B cell (primary cell): ENCODE measurements around the gene KCNJ10. TPM values are rescaled to one million over a fixed set of nuclear protein-coding genes. Genes with fewer than 3 reads are reported as not detected.

Source experiments
- ATAC-seq: fragments of 200-7000 bp; cut with Tn5 transposase; one replicate; pipeline ENCODE4 v1.10.0; 2021; ENCODE audit warnings: low read depth, mild to moderate bottlenecking, moderate number of reproducible peaks, moderate library complexity
- CTCF ChIA-PET: fragments of 350-600 bp; sonication (Branson Sonifier 250); formaldehyde crosslinking; loops from one replicate; lab custom pipeline; 2021; ENCODE audit warnings: antibody characterized with exemption, inconsistent platforms; lab: Charles Lee
- POLR2A ChIA-PET: fragments of 350-600 bp; sonication (Branson Sonifier 250); formaldehyde crosslinking; loops from one replicate; lab custom pipeline; 2021; ENCODE audit warnings: antibody characterized with exemption; lab: Charles Lee
- DNase-seq: peaks from one replicate; pipeline ENCODE4 v3.0.0; 2013
- H2AFZ ChIP-seq: 2 replicates; pipeline ENCODE4 v1.6.1; 2012; ENCODE audit warnings: mild to moderate bottlenecking, low read depth, low read length; ENCODE audit not compliant: insufficient read depth, poor library complexity, severe bottlenecking
- H3K27ac ChIP-seq, 2 donors: 1 replicate in 1 of 2; 2 replicates in 1 of 2; pipeline ENCODE4 v1.5.1; 2012 to 2013; ENCODE audit warnings: low read length in 2 of 2, mild to moderate bottlenecking in 2 of 2, moderate library complexity in 1 of 2
- H3K27me3 ChIP-seq, 4 experiments: fragments of 200-600 bp in 1 of 4; sonication (generic) in 1 of 4; replicated peaks in 1 of 4; 1 replicate in 2 of 4; 2 replicates in 2 of 4; pipeline versions ENCODE4 v1.6.1 to v1.7.0; 2013 to 2016; ENCODE audit warnings: low read length in 3 of 4, mild to moderate bottlenecking in 2 of 4, mixed read lengths in 1 of 4, moderate library complexity in 1 of 4; ENCODE audit not compliant: insufficient read depth in 4 of 4, control insufficient read depth in 3 of 4; ENCODE audit errors: control extremely low read depth in 1 of 4
- H3K36me3 ChIP-seq, 2 experiments: replicated peaks in 1 of 2; 1 replicate in 1 of 2; 2 replicates in 1 of 2; pipeline versions ENCODE4 v1.6.1 to v1.7.1; 2013; ENCODE audit warnings: low read length in 1 of 2; ENCODE audit not compliant: insufficient read depth in 2 of 2, control insufficient read depth in 1 of 2; ENCODE audit errors: control extremely low read depth in 1 of 2, extremely low read depth in 1 of 2
- H3K4me1 ChIP-seq, 2 donors: fragments of 200-600 bp in 1 of 2; sonication (generic) in 1 of 2; 1 replicate in 1 of 2; 2 replicates in 1 of 2; pipeline versions ENCODE4 v1.5.1 to v1.6.1; 2013 to 2017; ENCODE audit warnings: low read length in 2 of 2; ENCODE audit not compliant: control insufficient read depth in 2 of 2, insufficient read depth in 2 of 2
- H3K4me2 ChIP-seq: replicated peaks from 2 replicates; pipeline ENCODE3; 2012; ENCODE audit warnings: mild to moderate bottlenecking, low read depth, low read length; ENCODE audit not compliant: poor library complexity, severe bottlenecking
- H3K4me3 ChIP-seq, 5 experiments: fragments of 200-600 bp in 1 of 5; sonication (generic) in 1 of 5; 1 replicate in 3 of 5; 2 replicates in 2 of 5; pipeline versions ENCODE4 v1.5.1 to v1.7.0; 2011 to 2016; ENCODE audit warnings: low read length in 4 of 5, mild to moderate bottlenecking in 4 of 5, low read depth in 2 of 5, control low read depth in 1 of 5, moderate library complexity in 1 of 5; ENCODE audit not compliant: insufficient read depth in 1 of 5; ENCODE audit errors: control extremely low read depth in 1 of 5, extremely low read depth in 1 of 5
- H3K79me2 ChIP-seq: fragments of 200-600 bp; sonication (generic); one replicate; pipeline ENCODE4 v1.6.0; 2016; ENCODE audit warnings: low read length; ENCODE audit not compliant: control insufficient read depth, insufficient read depth
- H3K9ac ChIP-seq: fragments of 200-600 bp; sonication (generic); 2 replicates; pipeline ENCODE4 v1.6.1; 2017; ENCODE audit warnings: mild to moderate bottlenecking, low read length, moderate library complexity
- H3K9me3 ChIP-seq, 3 donors: one replicate each; pipeline versions ENCODE4 v1.6.1 to v1.7.1; 2013; ENCODE audit warnings: low read length in 2 of 3; ENCODE audit not compliant: control insufficient read depth in 2 of 3, insufficient read depth in 1 of 3; ENCODE audit errors: control extremely low read depth in 1 of 3
- H4K20me1 ChIP-seq: 2 replicates; pipeline ENCODE4 v1.6.0; 2012; ENCODE audit warnings: mild to moderate bottlenecking, low read length; ENCODE audit not compliant: insufficient read depth, control insufficient read depth, poor library complexity, severe bottlenecking
- H3K27ac Mint-ChIP-seq: one replicate; pipeline ENCODE4 v1.8.0; 2021; ENCODE audit warnings: mixed read lengths
- H3K27me3 Mint-ChIP-seq: one replicate; pipeline ENCODE4 v1.8.0; 2021; ENCODE audit warnings: mixed read lengths
- H3K4me1 Mint-ChIP-seq: one replicate; pipeline ENCODE4 v1.8.0; 2021; ENCODE audit warnings: mixed read lengths
- H3K4me3 Mint-ChIP-seq: one replicate; pipeline ENCODE4 v1.8.0; 2021; ENCODE audit warnings: mixed read lengths
- H3K9me3 Mint-ChIP-seq: one replicate; pipeline ENCODE4 v1.8.0; 2022; ENCODE audit warnings: mixed read lengths; ENCODE audit not compliant: insufficient read depth
- EZH2 ChIP-seq: IDR thresholded peaks from 2 replicates; pipeline ENCODE4 v1.6.1; 2012; ENCODE audit warnings: borderline replicate concordance, low read depth, mild to moderate bottlenecking, moderate library complexity, low read length; ENCODE audit not compliant: insufficient read depth, poor library complexity, severe bottlenecking
- WGBS: methylation state at CpG from one replicate; pipeline ENCODE4 v1.1.5; 2013; ENCODE audit warnings: missing lambda C conversion rate; ENCODE audit not compliant: insufficient coverage; 5-methylcytosine and 5-hydroxymethylcytosine counted together
- intact Hi-C: fragments of 100-400 bp; cut with micrococcal nuclease; formaldehyde crosslinking; loops from one replicate; pipeline ENCODE4 v1.10.0; 2022
- polyA plus RNA-seq: library from polyadenylated mRNA; depleted of rRNA; stranded (reverse); fragments of >200 nt; gene quantifications from 2 replicates; pipeline ENCODE4 v1.2.3, GENCODE V29; 2012
- total RNA-seq, 2 donors: library from RNA; stranded (reverse); fragments of 120-200 nt in 1 of 2; gene quantifications; 1 replicate in 1 of 2; 2 replicates in 1 of 2; pipeline versions ENCODE4 v1.2.3 to v1.2.4, GENCODE V29; 2013 to 2022
- TF ChIP-seq, protein P1 (sequence below): fragments of 200-600 bp; IDR thresholded peaks from one replicate; pipeline ENCODE4 v1.8.0; 2022; ENCODE audit warnings: antibody characterized with exemption, mild to moderate bottlenecking

The KCNJ10 gene
- total and polyA plus RNA-seq, 2 donors (not counting 1 experiment from before 2014, with no cell fraction given), result not detected

DNA sequence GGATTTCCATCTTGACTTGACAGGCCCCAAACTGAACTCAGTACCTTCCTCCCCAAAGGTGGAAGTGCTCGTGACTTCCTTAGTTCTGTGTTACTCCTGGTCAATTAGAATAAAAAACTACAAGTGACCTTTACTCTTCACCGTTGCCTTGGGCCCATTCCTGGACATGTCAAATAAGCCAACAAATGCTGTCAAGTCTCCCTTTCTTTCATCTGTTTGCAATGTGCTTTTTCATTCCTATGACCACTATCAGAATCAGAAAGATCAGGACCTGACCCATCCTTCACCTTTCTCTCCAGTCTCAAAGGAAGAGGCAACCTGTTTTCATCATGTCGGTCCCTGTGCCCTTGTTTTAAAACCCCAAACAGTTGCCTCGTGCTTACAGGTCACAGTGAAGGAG, 4.9 kb upstream of the KCNJ10 start:
- 82% methylated on average over 3 of the region's 4 CpGs for WGBS
- ChIA-PET CTCF (interaction anchor here (0.5 to 5.4 kb wide), 3 partner anchors 11 to 1711 kb away, joined by 3 to 24 read pairs (median 3); no protein-coding TSS in a partner anchor), POLR2A (no interaction called here)
- Mint-ChIP-seq H3K27ac (no peak overlapping the region), H3K4me1 (peaks cover 7% of the 10 kb centered on the region), H3K4me3 (no peak overlapping the region), H3K9me3 (no peaks in the 10 kb centered on the region), H3K27me3 (peaks cover 52% of the 10 kb centered on the region)
- DNase-seq, result no peak
- Histone ChIP-seq H3K4me1 (peaks cover 7 to 8% of the 10 kb centered on the region in 2 donors), H3K79me2 (no peaks in the 10 kb centered on the region), H3K4me2 (no peak overlapping the region), H3K36me3 (no peaks in the 10 kb centered on the region), H3K9me3 (no peaks in the 10 kb centered on the region), H4K20me1 (no peaks in the 10 kb centered on the region), H2AFZ (no peak overlapping the region), H3K4me3 (no peak overlapping the region), H3K27me3 (peaks cover 0 to 34% (median 21%) of the 10 kb centered on the region in 4 experiments), H3K27ac (no peak overlapping the region), H3K9ac (no peak overlapping the region)
- intact Hi-C loops, result loop anchor here (5.0 kb wide), 1 partner anchor 138 kb away; no protein-coding TSS in a partner anchor
- ATAC-seq, result no peak
- TF ChIP-seq, protein P1, sequence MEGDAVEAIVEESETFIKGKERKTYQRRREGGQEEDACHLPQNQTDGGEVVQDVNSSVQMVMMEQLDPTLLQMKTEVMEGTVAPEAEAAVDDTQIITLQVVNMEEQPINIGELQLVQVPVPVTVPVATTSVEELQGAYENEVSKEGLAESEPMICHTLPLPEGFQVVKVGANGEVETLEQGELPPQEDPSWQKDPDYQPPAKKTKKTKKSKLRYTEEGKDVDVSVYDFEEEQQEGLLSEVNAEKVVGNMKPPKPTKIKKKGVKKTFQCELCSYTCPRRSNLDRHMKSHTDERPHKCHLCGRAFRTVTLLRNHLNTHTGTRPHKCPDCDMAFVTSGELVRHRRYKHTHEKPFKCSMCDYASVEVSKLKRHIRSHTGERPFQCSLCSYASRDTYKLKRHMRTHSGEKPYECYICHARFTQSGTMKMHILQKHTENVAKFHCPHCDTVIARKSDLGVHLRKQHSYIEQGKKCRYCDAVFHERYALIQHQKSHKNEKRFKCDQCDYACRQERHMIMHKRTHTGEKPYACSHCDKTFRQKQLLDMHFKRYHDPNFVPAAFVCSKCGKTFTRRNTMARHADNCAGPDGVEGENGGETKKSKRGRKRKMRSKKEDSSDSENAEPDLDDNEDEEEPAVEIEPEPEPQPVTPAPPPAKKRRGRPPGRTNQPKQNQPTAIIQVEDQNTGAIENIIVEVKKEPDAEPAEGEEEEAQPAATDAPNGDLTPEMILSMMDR, result no peak

DNA sequence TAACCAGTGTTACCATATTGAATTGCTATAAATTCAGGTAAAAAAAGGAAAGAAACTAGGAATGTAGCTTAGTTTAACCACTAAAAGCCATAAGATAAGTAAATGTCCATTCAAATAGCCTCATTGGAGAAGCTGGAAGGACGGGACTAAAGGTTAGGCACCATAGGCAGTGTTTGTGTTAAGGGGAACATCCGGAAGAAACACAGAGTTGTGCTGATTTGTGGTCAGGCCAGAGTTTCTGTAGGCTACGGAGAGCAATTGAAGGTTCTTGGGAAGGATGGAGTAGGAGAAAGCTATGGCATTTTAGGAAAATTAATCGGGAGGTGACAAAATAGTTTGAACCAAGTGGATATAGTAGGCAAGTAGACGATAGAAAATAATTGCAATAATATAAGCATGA, 1.3 kb upstream of the KCNJ10 start:
- no peak overlapping the region for H3K4me2 ChIP-seq
- Mint-ChIP-seq H3K27me3 (peaks cover 56% of the 10 kb centered on the region), H3K4me3 (no peak overlapping the region), H3K9me3 (no peaks in the 10 kb centered on the region), H3K4me1 (peaks cover 12% of the 10 kb centered on the region), H3K27ac (no peak overlapping the region)
- peaks cover 0 to 32% (median 19%) of the 10 kb centered on the region in 4 experiments for H3K27me3 ChIP-seq
- TF ChIP-seq, protein P1, result no peak
- TF ChIP-seq EZH2, result no peak
- no peaks in the 10 kb centered on the region for H3K79me2 ChIP-seq
- H3K27ac ChIP-seq, result no peak overlapping the region
- ChIA-PET CTCF (interaction anchor here (1.3 to 3.7 kb wide), 4 partner anchors 9 to 30 kb away, joined by 4 to 27 read pairs (median 6); no protein-coding TSS in a partner anchor), POLR2A (no interaction called here)
- ATAC-seq (no peak), DNase-seq (no peak)
- no peaks in the 10 kb centered on the region for H3K36me3 ChIP-seq
- 90% methylated on average over 5 of the region's 5 CpGs for WGBS
- peaks cover 11 to 12% of the 10 kb centered on the region in 2 donors for H3K4me1 ChIP-seq
- no peak overlapping the region for H3K9ac ChIP-seq
- intact Hi-C loops, result loop anchor here (2.0 kb wide), 2 partner anchors 24 to 28 kb away; partner anchors contain the start of gene IGSF8
- no peaks in the 10 kb centered on the region for H4K20me1 ChIP-seq
- no peak overlapping the region for H2AFZ ChIP-seq
- H3K9me3 ChIP-seq, result no peaks in the 10 kb centered on the region
- H3K4me3 ChIP-seq, result peak overlapping the region in 1 of 5 experiments; percentile 63
